Measurements from ENCODE around the gene PYCARD.

DNA sequence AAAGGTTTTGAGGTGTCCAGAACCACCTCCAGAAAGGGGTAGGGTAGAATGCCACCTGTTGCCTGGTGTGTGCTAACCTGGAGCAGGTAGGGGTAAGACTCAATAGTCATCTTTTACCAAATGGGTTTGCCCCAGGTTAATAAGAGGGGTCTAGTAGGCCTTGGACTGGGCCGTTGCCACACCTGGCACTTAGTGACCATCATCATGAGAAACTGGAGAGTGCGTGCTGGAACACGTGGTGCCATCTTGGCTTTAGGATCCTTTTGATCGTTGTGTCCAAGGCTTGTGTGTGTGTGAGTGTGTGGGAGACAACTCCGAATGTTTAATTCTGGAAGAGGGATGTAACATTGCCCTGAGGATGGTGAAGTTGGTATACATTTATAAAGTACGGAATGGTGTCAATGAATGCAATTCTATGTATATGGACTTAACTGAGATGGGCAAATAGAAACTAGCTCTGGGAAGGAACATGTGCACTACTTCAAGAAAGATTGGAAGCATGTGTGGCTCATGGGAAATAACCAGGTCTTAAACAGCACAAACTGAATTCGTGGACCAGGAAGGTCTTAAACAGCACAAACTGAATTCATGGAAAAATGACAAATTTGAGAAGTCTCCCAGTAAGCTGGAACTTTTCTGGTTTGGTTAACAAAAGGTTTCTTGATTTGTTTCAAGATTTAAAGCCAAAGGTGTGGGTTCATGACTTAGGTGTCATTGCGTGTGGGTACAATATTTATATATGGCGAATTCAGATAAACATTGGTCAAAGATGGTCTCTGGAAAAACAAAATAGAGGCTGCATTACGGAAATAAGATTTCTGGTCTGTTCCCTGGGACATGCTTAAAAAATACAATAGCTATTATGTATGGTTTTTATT is 15.4 kb downstream of the PYCARD start:
- TF ChIP-seq, protein P1, sequence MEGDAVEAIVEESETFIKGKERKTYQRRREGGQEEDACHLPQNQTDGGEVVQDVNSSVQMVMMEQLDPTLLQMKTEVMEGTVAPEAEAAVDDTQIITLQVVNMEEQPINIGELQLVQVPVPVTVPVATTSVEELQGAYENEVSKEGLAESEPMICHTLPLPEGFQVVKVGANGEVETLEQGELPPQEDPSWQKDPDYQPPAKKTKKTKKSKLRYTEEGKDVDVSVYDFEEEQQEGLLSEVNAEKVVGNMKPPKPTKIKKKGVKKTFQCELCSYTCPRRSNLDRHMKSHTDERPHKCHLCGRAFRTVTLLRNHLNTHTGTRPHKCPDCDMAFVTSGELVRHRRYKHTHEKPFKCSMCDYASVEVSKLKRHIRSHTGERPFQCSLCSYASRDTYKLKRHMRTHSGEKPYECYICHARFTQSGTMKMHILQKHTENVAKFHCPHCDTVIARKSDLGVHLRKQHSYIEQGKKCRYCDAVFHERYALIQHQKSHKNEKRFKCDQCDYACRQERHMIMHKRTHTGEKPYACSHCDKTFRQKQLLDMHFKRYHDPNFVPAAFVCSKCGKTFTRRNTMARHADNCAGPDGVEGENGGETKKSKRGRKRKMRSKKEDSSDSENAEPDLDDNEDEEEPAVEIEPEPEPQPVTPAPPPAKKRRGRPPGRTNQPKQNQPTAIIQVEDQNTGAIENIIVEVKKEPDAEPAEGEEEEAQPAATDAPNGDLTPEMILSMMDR (IDR thresholded peaks at IDR 0.05; ENCODE audit: poor library complexity), result no peak
- TF ChIP-seq EZH2 (IDR thresholded peaks at IDR 0.05; ENCODE audit: borderline replicate concordance), result no peak
